ENCODE measurements around the gene TSPAN15.

The TSPAN15 gene

DNA sequence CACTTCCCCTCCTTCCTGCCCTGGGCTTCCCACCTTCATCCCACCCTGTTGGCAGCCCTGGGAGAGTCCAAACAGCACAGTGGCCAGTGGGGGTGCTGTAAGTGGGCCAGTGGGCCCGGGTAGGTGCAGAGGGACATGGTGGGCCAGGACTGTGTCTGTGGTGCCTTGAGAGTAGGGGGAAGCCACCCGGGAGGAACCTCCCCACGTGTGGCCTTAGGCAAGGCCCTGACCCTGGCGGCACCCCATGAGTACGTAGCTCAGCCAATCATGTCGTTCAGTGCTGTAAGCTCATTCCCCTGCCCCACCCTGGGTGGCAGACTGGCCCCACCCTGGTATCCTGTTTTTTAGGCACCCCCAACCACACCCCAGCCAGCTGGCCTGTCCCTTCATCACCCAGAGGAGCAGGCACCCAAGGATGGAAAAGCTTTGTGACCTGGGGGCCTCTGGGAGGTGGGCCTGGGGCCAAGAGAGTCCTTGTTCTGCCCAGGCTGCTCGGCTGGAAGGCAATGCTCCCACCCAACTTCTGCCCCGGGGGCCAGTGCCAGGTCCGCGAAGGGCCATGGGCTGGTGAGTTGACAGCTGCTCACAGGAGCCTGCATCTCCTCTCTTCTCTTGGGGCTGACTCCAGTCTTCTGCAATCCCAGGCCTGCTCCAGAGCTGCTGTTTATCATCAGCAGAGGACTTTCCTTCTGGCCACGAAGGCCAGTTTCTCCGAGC lies 41.6 kb downstream of the TSPAN15 start:
- Histone ChIP-seq H3K27me3 (ENCODE audit: low read length) (no peaks in the 10 kb centered on the region), H3K4me3 (ENCODE audit: insufficient read depth, low read length, poor library complexity, severe bottlenecking) (no peak overlapping the region), H3K9me3 (ENCODE audit: insufficient read depth, low read length) (no peaks in the 10 kb centered on the region; the same call in 1 of the 2 replicates), H2AFZ (ENCODE audit: low read depth, low read length, severe bottlenecking) (no peak overlapping the region), H3K9me2 (replicated peaks; ENCODE audit: insufficient read depth, low read length) (no peaks in the 10 kb centered on the region), H3K9ac (ENCODE audit: low read length) (no peak overlapping the region), H3K4me2 (ENCODE audit: low read depth, low read length, poor library complexity, severe bottlenecking) (no peak overlapping the region), H3K79me2 (ENCODE audit: insufficient read depth, low read length) (no peaks in the 10 kb centered on the region), H4K20me1 (ENCODE audit: low read depth, low read length) (no peaks in the 10 kb centered on the region), H3F3A (ENCODE audit: insufficient read depth) (no peaks in the 10 kb centered on the region), H3K36me3 (ENCODE audit: low read length) (no peaks in the 10 kb centered on the region), H3K27ac (ENCODE audit: low read depth, low read length) (no peak overlapping the region)
- TF ChIP-seq EZH2phosphoT487 (conservative IDR thresholded peaks at IDR 0.05; ENCODE audit: low read length): no peak
- TF ChIP-seq, protein P1, sequence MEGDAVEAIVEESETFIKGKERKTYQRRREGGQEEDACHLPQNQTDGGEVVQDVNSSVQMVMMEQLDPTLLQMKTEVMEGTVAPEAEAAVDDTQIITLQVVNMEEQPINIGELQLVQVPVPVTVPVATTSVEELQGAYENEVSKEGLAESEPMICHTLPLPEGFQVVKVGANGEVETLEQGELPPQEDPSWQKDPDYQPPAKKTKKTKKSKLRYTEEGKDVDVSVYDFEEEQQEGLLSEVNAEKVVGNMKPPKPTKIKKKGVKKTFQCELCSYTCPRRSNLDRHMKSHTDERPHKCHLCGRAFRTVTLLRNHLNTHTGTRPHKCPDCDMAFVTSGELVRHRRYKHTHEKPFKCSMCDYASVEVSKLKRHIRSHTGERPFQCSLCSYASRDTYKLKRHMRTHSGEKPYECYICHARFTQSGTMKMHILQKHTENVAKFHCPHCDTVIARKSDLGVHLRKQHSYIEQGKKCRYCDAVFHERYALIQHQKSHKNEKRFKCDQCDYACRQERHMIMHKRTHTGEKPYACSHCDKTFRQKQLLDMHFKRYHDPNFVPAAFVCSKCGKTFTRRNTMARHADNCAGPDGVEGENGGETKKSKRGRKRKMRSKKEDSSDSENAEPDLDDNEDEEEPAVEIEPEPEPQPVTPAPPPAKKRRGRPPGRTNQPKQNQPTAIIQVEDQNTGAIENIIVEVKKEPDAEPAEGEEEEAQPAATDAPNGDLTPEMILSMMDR (IDR thresholded peaks at IDR 0.05; ENCODE audit: insufficient read depth, low read length, poor library complexity, severe bottlenecking): no peak

DNA sequence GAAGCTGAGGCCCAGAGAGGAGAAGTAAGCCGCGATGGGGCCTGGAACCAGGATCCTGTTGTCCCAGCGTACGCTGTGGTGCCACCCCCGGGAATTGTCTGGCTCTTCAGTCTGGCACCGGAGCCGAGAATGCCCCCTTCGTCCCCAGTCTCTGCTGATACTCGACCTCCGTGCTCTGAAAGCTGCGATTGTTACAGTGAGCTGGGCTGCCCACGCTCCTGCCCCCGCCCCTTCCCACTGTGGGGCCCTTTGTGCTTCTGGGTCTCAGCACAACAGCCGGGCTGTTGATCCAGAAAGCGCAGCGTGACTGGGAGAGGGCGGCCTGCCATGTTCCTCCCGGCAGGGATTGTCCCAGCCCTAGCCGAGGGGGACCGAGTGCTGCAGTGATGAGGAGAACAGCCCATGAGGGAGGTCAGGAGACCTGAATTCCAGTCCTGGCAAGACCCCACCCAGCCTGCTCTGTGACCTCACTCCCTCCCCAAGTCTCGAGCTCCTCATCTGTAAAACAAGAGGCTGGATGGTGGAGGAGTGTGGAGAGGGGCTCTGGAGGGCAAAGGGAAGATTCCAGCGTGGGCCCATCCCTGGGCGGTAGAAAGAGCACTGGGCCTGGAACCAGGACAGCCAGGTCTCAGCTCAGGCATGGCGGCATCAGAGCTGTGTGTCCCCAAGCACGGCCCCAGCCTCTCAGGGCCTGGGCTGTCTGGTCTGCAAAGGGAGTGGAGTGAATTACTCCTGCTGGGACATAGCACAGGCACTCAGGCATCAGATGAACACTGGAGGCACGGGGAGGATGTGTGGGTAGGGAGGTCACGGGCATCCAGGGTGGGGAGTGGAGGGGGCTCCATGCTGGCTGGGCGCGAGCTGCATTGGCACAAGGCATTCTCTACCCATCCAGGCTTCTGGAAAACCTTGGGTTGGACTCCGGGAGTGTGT lies 43.6 kb downstream of the TSPAN15 start:
- Histone ChIP-seq H3K4me3 (ENCODE audit: insufficient read depth, low read length, poor library complexity, severe bottlenecking) (no peak overlapping the region), H3K9me2 (replicated peaks; ENCODE audit: insufficient read depth, low read length) (no peaks in the 10 kb centered on the region), H3K4me2 (ENCODE audit: low read depth, low read length, poor library complexity, severe bottlenecking) (no peak overlapping the region), H3F3A (ENCODE audit: insufficient read depth) (no peaks in the 10 kb centered on the region), H2AFZ (ENCODE audit: low read depth, low read length, severe bottlenecking) (no peak overlapping the region), H3K79me2 (ENCODE audit: insufficient read depth, low read length) (no peaks in the 10 kb centered on the region), H4K20me1 (ENCODE audit: low read depth, low read length) (no peaks in the 10 kb centered on the region), H3K36me3 (ENCODE audit: low read length) (no peaks in the 10 kb centered on the region), H3K27ac (ENCODE audit: low read depth, low read length) (no peak overlapping the region), H3K27me3 (ENCODE audit: low read length) (no peaks in the 10 kb centered on the region), H3K9me3 (ENCODE audit: insufficient read depth, low read length) (no peaks in the 10 kb centered on the region), H3K9ac (ENCODE audit: low read length) (no peak overlapping the region)
- no peak for TF ChIP-seq EZH2phosphoT487 (conservative IDR thresholded peaks at IDR 0.05; ENCODE audit: low read length)
- TF ChIP-seq, protein P1 (IDR thresholded peaks at IDR 0.05; ENCODE audit: insufficient read depth, low read length, poor library complexity, severe bottlenecking): no peak

GRCh38 chr10:69495666-69496065 lies 44.4 kb downstream of the TSPAN15 start:
- no peaks in the 10 kb centered on the region for H4K20me1 ChIP-seq (ENCODE audit: low read depth, low read length)
- TF ChIP-seq EZH2phosphoT487 (conservative IDR thresholded peaks at IDR 0.05; ENCODE audit: low read length): no peak
- TF ChIP-seq, protein P1 (IDR thresholded peaks at IDR 0.05; ENCODE audit: insufficient read depth, low read length, poor library complexity, severe bottlenecking): no peak
- no peaks in the 10 kb centered on the region for H3K36me3 ChIP-seq (ENCODE audit: low read length)
- H3K4me3 ChIP-seq (ENCODE audit: insufficient read depth, low read length, poor library complexity, severe bottlenecking): no peak overlapping the region
- no peaks in the 10 kb centered on the region for H3K27me3 ChIP-seq (ENCODE audit: low read length)
- no peaks in the 10 kb centered on the region for H3F3A ChIP-seq (ENCODE audit: insufficient read depth)
- no peak overlapping the region for H3K9ac ChIP-seq (ENCODE audit: low read length)
- no peaks in the 10 kb centered on the region for H3K9me3 ChIP-seq (ENCODE audit: insufficient read depth, low read length)
- H3K9me2 ChIP-seq (replicated peaks; ENCODE audit: insufficient read depth, low read length): no peaks in the 10 kb centered on the region
- H3K79me2 ChIP-seq (ENCODE audit: insufficient read depth, low read length): no peaks in the 10 kb centered on the region
- no peak overlapping the region for H3K4me2 ChIP-seq (ENCODE audit: low read depth, low read length, poor library complexity, severe bottlenecking)
- H3K27ac ChIP-seq (ENCODE audit: low read depth, low read length): no peak overlapping the region
- no peak overlapping the region for H2AFZ ChIP-seq (ENCODE audit: low read depth, low read length, severe bottlenecking)

Measured in SU-DHL-6 (cell line).